Suppressor macrophage treated with lipopolysaccharide for 1 hour (primary cell): ENCODE measurements around the gene ZNF462.

Source experiments
- DNase-seq, 3 donors: peaks; one replicate each; pipeline ENCODE4 v3.0.0-alpha.2; 2020 to 2022

The ZNF462 gene

DNA sequence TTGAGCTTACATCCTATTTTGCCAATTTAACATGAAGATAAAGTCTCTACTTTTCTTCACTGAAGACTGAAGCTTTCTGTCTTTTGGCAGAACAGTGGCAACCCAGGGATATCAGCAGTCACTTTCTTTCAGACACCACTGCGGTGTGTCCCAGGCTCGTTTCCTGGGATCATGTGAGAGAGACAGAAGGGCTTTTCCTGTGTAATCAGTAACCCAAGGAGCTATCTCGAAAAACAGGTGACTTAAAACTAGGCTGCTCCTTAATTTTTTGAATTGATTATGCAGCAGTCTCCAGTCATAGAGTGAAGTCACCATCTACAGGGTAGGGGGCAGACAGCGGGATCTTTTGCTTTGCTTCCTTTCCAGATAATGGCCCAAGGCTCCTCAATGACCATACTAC, 68.5 kb downstream of the ZNF462 start:
- DNase-seq: no peak

DNA sequence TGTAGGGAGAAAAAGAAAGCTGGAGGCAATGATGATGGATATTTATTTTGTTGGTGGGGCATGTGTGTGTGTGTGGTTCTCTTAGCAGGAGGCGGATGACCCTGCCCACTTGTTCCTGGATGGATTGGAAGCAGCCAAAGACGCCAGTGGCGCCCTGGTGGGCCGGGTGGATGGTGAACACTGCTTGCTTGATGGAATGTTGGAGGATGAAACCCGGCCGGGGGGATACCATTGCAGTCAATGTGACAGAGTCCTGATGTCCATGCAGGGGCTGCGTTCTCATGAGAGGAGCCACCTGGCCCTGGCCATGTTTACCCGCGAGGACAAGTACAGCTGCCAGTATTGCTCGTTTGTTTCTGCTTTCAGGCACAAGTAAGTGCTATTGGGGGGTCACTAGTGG, 69.2 kb downstream of the ZNF462 start:
- no peak for DNase-seq

DNA sequence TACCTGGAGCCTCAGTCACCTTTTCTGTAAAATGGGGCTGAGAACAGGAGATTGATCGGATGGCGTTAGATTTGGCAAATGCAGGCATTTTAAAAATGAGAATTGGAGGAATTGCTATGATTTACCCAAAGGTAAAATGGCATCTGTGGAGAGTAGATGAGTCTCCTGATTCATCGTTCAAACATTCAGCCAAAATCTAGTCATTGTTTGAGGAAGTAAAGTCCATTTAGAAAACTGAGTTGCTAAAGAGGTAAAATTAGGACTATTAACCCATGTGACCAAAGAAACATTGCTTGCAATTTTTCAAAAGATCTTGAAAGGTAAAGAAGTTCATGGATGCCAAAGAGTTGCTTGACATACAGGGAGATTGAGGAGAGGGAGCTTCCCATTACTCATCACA, 69.7 kb downstream of the ZNF462 start:
- no peak for DNase-seq

DNA sequence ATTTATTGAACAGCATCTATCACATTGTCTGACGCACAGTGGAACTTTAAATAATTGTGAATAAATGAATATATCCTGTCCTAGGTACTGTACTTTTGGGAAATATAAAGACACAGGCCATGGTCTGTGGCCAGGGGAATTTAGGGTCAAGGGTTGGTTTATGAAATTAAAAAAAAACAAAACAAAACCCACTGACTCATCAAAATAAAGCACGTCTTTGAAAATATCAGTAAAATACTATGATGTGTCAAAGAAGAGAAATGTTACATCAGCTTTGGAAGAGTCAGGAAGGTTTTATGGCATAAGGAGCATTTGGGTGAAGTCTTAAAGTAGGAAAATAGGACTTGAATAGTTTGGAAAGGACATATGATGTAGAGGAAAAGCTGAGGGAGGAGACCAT, 70.5 kb downstream of the ZNF462 start:
- DNase-seq: no peak

DNA sequence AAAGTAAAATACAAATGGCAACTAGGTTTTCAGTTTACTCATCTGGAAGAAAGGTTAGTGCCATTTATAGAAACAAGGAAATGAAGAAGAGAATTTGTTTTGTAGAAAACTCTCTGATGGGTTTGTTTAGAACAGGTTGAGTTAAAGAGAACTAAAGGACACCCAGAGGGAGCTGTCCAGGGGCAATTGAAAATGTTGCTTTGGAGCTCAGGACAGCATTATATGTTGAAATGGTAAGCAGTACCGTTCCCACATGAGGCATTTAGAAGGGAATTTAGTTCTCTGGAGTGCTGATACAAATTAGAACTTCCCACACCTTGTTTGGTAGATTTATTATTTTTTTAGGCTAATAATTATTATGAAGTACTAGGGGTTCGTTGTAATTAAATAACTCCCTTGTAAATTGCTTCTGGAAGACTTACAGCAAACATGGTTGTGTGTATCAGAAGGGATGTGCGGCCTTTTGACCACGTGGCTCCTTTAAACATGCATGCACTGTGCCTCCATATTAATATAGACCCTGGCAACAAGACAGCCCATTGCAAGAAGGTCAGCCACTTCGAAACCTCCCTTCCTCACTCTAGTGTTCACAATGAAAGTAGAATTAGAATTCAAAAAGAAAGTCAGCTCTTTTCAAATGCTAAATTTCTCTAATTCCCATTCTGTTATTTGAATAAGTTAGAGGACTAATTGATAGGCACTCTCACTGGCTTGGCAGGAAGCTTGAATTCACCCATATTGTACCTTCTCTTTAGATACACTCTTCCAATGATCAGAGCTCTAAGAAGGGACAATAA, 71.7 kb downstream of the ZNF462 start:
- DNase-seq: no peak

DNA sequence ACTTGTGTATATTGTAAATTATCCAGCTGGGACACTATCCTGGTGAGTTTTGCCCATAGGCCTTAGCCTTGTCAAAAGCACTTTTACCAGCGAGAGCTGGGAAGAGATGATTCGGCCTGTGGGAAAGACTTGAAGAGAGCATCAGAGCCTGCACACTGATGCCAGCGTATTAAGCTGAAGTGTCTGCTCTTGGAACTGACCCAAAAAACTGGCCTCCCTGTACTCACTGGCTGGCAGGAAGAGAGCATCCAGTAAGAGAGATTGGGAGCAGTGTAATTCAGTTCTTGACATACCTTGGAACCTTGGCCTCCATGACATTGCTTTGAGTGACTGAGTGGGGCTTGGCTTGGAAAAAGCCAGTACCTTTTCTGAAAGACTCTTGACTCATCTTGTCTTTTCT, 73.7 kb downstream of the ZNF462 start:
- DNase-seq: no peak

DNA sequence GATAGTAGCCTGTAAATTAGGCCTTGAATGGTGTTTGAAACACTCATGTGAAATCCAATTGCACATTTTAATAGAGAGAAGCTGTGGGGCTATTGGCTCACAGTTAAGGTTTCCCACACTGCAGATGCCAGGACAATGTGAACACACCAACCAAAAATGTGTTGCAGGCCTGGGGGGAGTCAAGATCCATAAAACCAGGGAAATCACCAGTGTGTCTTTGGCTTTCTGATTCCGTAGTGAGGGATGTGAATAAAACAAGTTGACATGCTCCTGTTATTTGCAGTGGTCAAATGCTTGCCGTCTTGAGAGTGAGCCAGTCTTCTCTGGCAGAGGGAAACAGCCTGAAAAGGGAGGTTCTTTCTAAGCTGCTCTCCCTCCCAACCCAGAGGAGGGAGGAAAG, 79.0 kb downstream of the ZNF462 start:
- no peak for DNase-seq

DNA sequence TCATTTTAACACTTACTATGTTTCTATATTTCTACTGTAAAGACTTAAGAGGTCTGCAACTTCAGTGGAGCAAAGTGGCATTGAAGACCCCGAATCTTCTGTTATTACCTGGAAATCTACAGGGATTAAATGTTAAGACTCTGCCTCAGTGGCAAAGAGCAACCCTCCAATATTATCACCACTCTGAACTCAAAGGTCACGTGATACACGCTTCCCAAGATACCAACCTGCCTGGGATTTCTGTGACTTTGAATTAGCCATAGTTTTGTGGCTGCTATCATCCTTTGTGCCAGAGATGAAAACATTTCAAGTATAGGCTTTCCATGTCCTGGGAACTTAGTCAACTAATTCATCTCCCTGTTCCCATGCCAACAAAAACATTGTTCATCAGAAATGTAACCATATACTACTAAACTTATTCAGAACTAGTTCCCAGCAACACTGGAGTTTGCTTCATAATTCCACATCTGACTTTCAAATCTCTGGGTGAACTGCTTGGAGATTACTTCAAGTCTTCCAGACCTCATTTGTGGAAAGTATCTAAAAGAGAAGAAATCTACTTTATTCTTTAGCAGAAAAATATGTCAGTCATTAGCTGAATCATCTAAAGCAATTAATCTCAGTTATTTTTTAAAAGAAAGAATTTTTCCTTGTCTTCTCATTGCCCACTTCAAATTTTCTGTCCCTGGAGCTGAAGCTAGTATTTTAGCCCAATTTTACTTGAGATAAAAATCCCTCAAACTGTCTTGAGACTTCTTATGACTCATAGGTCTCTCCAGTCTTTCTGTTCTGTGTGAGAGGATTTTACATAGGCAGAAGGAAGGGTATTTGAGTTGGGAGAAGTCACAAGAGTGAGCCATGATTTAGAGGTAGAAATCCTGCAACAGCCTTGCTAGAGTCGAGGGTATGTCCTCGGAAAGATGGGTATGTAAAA, 83.0 kb downstream of the ZNF462 start:
- peak in 1 of 3 donors; percentile 8 for DNase-seq

DNA sequence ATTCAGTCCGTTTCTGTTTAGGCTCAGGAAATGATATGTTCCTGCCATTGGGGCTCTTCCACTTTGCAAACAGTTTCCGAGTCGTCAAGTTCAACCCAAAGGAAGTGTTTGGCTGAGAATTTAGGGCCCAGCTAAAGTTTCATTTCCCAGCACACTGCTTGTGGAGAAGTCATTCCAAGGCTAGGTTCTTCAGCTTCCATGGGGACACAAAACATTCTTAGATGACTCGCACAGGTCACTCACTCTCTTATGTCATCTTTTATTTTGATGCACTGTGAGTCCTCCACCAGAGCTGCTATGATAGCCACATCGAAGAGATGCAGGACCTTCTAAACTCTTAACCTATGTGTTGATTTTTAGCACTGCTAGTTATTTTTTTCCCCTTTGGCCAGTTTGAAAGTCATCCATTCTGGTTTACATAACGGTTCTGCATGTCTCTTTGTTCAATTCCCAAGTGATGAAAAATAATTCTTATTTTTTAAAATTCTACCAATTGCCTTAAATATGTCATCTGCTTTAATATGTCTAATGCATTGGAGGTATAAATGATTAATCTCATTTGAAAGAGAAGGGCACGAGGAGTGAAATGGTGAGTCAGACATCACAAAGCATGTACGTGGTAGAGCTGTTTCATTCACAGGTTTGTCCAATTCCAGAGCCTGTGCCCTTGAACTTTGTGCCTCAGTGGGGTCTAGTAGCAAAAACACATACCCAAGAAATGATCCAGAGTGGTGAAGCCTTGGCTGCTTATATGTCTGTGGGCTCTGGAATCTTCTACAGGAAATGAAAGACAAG, 84.3 kb downstream of the ZNF462 start:
- no peak for DNase-seq

DNA sequence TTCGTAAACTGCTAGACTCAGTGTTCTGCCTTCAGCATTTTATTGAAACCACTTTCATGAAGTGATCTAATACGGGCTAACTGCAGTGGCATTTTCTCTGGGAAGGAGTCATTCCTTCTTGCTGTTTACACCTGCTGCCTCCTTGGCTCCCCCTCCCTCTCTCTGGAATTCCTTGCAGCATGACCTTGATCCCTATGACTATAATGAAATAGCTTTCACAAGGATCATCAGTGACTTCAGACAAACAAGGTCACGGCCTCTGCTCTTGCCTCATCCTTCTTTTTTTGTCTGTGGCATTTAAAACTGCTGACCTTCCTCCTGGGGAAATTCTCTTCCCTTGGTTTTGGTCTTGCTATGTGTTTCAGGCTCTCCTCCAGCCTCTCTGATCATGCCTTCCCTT, 90.2 kb downstream of the ZNF462 start:
- DNase-seq: peak in 2 of 3 donors; percentile 12 to 21

DNA sequence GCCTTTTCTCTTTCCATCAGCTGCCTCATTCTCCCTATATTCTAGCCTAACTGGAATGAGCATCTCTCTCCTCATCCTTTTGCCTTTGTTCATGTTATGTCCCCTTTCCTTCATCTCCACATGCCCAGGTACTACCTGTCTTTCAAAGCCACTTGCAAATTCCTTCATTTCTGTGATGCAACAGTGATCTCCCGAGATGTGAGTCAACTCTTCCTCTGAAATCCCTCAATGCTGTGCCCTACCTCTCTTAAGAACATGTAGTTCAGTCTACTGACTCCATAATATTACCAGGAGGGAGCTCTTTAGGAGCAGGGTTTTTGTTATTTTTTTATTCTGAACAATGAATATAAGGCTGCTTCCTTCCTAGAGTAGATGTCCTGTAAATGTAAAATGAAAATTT, 91.6 kb downstream of the ZNF462 start:
- DNase-seq: no peak

DNA sequence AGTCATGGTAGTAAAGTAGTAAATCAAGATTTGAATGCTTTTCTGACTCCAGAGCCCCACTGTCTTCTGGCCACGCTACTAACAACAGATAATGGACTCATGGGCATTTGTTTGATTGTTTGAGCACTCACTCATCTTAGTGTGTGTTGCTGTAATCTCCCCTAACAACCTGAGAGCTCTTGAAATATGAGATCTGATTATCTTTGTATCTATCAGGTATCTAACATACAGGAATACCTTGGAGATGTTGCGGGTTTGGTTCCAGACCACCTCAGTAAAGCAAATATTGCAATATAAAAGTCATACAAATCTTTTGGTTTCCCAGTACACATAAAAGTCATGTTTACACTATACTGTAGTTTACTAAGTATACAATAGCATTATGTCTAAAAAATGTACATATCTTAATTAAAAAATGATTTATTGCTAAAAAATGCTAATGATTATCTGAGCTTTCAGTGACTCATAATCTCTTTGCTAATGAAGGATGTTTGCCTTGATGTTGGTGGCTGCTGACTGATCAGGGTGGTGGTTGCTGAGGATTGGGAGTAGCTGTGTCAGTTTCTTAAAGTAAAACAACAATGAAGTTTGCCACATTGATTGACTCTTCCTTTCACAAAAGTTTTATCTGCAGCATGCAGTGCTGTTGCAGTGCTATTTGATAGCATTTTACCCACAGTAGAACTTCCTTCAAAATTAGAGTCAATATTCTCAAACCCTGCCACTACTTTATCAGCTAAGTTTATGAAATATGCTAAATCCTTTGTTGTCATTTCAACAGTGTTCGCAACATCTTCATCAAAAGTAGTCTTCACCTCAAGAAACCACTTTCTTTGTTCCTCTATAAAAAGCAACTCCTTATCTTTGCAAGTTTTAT, 92.2 kb downstream of the ZNF462 start:
- DNase-seq: no peak

DNA sequence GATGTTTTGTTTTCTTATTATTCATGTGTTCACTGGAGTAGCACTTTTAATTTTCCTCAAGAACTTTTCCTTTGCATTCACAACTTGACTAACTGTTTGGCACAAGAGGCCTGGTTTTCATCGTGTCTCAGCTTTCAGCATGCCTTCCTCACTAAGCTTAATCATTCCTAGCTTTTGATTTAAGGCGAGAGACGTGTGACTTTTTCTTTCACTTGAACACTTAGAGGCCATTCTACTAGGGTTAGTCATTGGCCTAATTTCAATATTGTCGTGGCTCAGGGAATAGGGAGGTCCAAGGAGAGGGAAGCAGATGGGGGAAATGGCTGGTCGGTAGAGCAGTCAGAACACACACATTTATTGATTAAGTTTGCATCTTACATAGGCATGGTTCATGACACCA, 94.0 kb downstream of the ZNF462 start:
- no peak for DNase-seq

DNA sequence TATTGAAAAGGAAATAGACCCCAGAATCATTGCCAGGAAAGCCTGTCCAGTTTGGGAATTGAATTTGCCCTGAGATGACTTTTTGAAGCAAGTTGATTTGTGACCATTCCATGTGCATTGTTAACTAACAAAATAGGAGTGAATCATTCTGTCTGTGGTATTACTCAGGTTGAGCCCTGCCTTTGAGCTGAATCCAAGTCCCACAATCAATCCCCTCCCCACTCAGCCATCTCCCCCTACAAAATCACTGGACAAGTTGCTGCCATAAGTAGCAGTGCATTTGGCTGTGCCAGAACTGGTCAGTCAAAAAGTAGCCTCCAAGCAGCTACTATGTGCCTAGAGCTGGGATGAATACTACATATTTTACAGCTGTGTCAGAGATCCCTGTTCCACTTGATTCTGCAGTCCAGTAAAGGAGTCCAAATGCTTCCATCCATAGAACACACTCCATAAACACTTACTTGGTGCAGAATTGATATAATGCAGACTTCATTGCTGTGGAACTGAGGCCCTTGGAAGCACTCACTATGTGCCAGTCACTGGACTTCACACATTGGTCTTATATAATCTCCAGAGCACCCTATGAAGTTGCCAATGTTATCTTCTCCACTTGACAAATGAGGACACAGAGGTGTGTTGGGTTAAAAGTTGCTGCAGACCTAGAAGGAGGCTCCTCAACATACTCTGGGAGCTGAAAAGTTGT, 96.1 kb downstream of the ZNF462 start:
- no peak for DNase-seq

DNA sequence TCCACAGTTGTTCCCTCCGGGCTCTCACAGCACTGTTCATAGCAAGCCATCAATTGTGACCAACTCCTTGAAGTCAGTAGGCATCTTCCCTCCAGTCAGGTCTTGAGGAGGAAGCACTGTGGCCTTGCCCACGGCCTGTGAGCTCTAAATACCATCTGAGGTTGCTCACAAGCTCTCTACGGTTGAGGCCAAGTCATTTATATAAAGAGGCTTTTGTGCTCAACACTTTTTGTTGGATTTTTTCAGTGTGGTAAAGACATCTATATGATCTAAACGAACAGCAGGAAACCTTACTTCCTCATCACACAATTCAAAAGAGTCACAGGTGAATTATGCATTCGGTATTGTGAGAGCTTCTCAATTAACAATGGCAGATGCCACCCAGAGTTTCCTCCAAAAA, 97.3 kb downstream of the ZNF462 start:
- DNase-seq: no peak

DNA sequence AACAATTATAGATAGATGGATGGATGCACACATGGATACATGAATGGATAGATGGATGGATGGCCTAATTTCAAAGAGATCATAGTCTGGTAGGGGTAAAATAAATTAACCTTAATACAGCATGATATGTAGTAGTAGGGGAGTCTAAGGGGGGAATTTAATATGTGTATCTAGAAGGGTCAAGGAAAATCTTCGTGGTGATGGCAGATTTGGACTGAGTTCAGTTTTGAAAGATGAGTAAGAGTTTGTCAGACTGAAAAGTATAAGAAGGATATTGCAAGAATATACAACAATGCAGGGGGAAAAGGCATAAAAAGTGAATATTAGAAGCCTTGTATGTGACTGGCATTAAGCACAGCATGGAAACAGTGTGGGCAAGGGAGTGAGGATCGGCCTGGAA, 98.7 kb downstream of the ZNF462 start:
- DNase-seq: no peak

DNA sequence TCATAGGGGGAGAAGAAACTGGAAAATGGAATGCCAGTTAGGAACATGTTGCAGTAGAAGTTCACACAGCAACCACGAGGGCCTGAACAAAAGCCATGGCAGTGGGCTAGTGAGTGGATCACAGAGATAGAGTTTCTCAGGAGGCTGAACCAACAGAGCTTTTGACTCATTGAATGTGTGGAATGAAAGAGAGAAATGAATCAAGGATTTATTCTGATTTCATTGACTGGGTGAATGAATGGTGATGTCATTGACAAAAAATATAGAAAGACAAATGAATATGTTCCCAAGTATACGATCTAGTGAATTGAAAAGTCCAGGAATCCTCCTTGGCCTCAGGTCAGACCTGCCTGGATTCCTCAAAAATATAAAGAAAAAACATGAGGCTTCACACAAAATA, 99.2 kb downstream of the ZNF462 start:
- no peak for DNase-seq

DNA sequence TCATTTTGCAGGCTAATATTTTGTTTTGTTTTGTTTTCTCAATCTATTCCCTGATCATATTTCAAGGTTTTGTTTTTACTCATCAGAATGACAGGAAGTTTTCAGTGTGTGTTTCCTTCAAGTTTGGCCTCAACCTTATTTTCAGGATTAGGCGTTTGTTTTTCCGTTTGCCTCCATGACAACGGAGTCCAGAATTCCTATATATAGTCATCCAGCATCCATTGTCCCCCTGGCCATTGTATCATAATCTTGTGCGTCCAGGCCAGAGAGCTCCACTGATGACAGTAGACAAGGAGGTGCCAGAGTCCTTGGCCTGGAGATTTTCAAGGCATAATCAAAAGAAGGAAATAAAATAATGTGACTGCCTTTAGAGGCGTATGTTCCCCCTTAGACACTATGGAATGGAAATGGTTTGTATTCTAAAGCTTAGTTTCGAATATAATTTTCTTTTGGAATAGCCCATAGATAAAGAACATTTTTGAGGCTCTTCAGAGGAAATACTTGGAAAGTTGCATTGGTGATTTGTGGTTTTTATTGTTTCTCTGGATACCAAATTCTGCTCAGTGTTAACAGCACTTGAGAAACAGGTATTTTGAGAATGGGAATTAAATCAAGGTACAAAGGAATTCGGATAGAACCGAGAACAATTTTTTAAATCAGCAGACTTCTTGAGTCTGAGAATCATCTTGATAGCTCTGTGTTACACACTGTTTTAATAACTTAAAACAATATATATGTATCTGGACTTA, 99.8 kb downstream of the ZNF462 start:
- DNase-seq: no peak

DNA sequence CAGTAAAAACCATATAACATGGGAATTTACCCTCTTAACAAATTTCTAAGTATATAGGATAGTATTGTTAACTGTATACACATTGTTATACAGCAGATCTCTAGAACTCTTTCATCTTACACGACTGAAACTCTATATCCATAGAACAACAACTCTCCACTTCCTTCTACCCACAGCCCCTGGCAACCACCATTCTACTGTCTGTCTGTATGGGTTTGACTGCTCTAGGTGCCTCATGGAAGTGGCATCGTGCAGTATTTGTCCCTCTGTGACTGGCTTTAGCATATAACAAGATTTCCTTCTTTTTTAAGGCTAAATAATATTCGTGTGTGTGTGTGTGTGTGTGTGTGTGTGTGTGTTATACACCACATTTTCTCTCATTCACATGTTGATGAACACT, 100.7 kb downstream of the ZNF462 start:
- no peak for DNase-seq

DNA sequence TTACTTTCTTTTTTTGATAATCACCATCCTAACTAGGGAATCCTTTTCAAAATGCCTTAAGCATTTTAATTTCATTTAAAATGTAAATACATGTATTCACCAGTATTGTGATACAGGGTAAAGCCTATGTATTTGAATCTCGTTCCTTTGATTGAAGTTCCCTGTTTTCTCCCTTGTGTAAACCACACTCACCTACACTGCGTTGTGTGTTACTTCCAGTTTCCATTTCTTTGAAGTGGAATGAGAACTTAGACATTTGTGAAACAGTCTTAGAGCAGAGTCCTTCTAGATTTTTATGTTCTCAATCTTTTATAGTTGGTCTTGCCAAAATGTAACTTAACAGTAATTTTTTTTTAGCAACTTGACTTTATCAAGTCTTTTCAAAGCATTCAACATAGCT, 101.4 kb downstream of the ZNF462 start:
- peak in 2 of 3 donors; percentile 9 to 23 for DNase-seq
